Left lung (tissue), 10 donors: ENCODE data around the gene CETP. TPM values are rescaled to one million over a fixed set of nuclear protein-coding genes. Genes with fewer than 3 reads are reported as not detected.
A peak's percentile ranks its signal among the peaks of the same experiment; 100 is the strongest.

Experiments used
- ATAC-seq: fragments of 200-7000 bp; cut with Tn5 transposase; one replicate; pipeline ENCODE4 v1.9.1; 2020; ENCODE audit warnings: moderate library complexity
- DNase-seq, 4 donors: peaks; one replicate each; pipeline ENCODE4 v3.0.0-alpha.2; 2013 to 2020
- H3K27ac ChIP-seq, 2 donors: fragments of 200-600 bp; sonication (generic) in 1 of 2; one replicate each; pipeline versions ENCODE4 v1.5.0 to v1.8.0; 2020 to 2021
- H3K27me3 ChIP-seq, 2 donors: fragments of 200-600 bp; sonication (generic) in 1 of 2; one replicate each; pipeline versions ENCODE4 v1.5.0 to v1.8.0; 2020 to 2021
- H3K36me3 ChIP-seq, 2 donors: fragments of 200-600 bp; sonication (generic) in 1 of 2; one replicate each; pipeline versions ENCODE4 v1.5.0 to v1.8.0; 2020 to 2021
- H3K4me1 ChIP-seq, 2 donors: fragments of 200-600 bp; one replicate each; pipeline ENCODE4 v1.8.0; 2021
- H3K4me3 ChIP-seq, 2 donors: fragments of 200-600 bp; sonication (generic) in 1 of 2; one replicate each; pipeline versions ENCODE4 v1.5.0 to v1.8.0; 2020 to 2021; ENCODE audit warnings: mild to moderate bottlenecking in 1 of 2
- H3K9me3 ChIP-seq, 2 donors: fragments of 200-600 bp; sonication (generic) in 1 of 2; one replicate each; pipeline versions ENCODE4 v1.5.0 to v1.8.0; 2020 to 2021
- intact Hi-C, 2 donors: fragments of 100-400 bp; cut with DNase I; formaldehyde crosslinking; loops; one replicate each; pipeline versions ENCODE4 v1.11.2 to v1.14.2; 2022
- polyA plus RNA-seq, 6 donors: library from polyadenylated mRNA; unstranded; fragments of 120-200 nt; gene quantifications; one replicate each; pipeline ENCODE4 v1.2.1, GENCODE V29; 2013; ENCODE audit not compliant: insufficient read length in 6 of 6
- total RNA-seq, 2 donors: library from RNA; stranded (reverse); fragmentation: NEBNext Ultra II Directional; extraction: Animal tissue kit (Norgen Biotek cat#: 25700); gene quantifications; one replicate each; pipeline ENCODE4 v1.2.1, GENCODE V29; 2021
- TF ChIP-seq, protein P1 (sequence below), 2 donors: fragments of 200-600 bp; sonication (generic) in 1 of 2; IDR thresholded peaks; one replicate each; pipeline versions ENCODE4 v1.5.0 to v1.8.0; 2021; ENCODE audit warnings: antibody characterized with exemption in 2 of 2
- donor health status: DM: no; HTN: yes; CAD: no.
- donor health status: DM: no; HTN: no; CAD: no.

Gene CETP
- total and polyA plus RNA-seq, 8 donors = 0.58 to 15.2 (median 12.8) TPM

DNA sequence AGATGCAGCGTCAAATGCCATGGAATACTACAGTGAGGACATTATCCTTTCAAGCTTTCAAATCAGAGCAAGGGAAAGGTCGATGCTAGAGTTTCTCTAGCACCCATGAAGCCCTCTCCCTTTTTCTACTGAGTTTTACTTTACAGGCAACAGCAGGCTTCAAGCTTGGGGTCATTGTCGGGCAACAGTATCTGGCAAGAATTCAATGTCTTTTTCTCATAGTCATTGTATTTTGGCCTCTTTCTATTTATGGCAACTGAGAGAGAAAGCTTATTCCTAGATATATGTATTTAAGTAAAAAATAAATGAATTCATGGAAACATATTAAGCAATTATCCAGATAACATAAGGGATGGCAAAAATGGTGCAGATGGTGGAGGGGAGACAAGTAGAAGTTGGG, 364 bp upstream of the CETP start:
- ATAC-seq = no peak
- Histone ChIP-seq H3K4me3 (no peak overlapping the region), H3K27ac (peak overlapping the region in 1 of 2 donors; percentile 18), H3K9me3 (no peaks in the 10 kb centered on the region), H3K36me3 (no peaks in the 10 kb centered on the region), H3K4me1 (peaks cover 0 to 46% of the 10 kb centered on the region in 2 donors), H3K27me3 (no peaks in the 10 kb centered on the region)
- peak in 1 of 4 donors; percentile 46 for DNase-seq
- intact Hi-C loops = no loop called here
- TF ChIP-seq, protein P1, sequence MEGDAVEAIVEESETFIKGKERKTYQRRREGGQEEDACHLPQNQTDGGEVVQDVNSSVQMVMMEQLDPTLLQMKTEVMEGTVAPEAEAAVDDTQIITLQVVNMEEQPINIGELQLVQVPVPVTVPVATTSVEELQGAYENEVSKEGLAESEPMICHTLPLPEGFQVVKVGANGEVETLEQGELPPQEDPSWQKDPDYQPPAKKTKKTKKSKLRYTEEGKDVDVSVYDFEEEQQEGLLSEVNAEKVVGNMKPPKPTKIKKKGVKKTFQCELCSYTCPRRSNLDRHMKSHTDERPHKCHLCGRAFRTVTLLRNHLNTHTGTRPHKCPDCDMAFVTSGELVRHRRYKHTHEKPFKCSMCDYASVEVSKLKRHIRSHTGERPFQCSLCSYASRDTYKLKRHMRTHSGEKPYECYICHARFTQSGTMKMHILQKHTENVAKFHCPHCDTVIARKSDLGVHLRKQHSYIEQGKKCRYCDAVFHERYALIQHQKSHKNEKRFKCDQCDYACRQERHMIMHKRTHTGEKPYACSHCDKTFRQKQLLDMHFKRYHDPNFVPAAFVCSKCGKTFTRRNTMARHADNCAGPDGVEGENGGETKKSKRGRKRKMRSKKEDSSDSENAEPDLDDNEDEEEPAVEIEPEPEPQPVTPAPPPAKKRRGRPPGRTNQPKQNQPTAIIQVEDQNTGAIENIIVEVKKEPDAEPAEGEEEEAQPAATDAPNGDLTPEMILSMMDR (IDR thresholded peaks at IDR 0.05) = no peak

DNA sequence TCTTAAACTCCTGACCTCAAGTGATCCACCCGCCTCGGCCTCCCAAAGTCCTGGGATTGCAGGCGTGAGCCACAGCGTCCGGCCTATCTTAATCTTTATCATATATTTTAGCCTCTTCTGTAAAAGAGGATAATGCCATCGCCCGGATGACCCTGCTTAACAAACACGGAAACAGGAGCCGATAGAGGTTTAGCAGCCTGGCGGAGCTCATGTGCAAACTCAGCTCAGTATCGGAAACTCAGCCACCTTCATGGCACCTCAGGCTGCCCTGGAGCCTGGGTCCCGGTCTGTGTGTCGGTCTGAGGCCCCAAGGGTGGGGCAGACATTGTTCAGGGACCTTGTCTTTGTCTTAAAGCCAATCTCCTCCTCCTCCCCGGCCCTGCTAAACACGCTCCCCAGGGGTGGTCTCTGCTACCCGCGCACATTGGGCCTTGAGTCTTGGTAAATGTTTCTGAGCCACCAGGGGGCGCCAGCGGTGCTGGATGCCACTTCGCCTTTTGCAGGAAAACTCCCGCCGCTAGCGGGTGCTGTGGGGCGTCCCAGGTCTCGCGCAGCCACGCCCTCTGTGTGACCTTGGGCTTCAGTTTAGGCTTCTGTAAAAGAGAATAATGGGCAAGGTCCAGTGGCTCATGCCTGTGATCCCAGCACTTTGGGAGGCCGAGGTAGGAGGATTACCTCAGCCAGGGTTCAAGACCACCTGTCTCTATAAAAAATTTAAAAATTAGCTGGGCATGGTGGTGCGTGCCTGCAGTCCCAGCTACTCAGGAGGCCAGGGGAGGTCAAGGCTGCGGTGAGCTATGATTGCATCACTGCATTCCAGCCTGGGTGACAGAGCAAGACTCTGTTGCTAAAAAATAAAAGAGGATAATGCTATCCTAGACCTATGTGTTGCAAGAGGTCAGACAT, 2.7 kb downstream of the CETP start:
- Histone ChIP-seq H3K36me3 (no peaks in the 10 kb centered on the region), H3K4me3 (no peak overlapping the region), H3K9me3 (no peaks in the 10 kb centered on the region), H3K4me1 (peaks cover 0 to 47% of the 10 kb centered on the region in 2 donors), H3K27me3 (no peaks in the 10 kb centered on the region), H3K27ac (peak overlapping the region in 1 of 2 donors; percentile 60)
- DNase-seq (peak in 3 of 4 donors; percentile 74 to 98 (median 91)), ATAC-seq (peak; percentile 89)
- TF ChIP-seq, protein P1 (IDR thresholded peaks at IDR 0.05) = peak; percentile 88 to 94
- intact Hi-C loops = no loop called here

DNA sequence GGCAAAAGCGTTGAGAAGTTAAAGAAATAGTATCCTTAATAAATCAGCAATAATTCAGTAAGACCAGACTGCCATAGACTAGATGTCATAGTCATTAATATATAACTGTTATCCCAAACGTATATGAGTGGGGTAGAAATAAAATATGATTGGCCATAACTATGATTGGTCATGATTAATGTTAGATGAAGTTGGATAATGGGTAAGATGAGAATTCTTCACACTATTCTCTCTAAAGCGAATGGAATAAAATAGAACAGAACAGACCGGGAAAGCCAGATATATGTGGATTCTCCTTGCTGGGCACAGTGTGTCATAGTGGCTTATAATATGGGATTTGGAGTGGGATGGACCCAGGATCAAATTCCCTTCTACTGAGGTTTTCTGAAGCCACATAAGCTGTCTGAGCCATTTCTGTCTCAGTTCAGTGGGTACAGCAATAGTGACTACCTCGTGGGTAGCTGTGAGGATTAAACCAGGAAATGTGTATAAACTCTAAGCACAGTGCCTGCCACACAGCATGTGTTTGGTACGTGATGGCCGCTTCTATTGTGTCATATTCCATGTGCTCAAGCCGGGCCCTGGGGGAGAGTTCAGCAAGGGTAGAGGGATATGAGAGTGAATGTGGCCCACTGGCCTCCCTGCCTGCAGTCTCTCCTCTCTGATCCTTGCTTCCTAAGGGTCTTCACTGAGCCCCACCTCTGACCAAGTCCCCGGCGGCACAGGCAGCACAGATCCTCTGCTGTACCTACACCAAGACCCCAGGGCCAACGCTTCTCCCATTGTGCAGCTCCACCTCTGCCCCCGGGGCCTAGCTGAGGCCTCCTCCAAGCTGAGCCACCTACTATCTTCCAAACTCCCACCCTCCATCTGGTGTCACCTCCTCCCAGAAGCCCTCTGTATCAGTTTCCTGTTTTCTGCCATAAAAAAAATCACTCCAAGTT, 3.7 kb downstream of the CETP start:
- H3K27ac ChIP-seq = peak overlapping the region in 1 of 2 donors; percentile 60
- no peaks in the 10 kb centered on the region for H3K36me3 ChIP-seq
- intact Hi-C loops = no loop called here
- H3K4me1 ChIP-seq = peaks cover 0 to 45% of the 10 kb centered on the region in 2 donors
- peak; percentile 7 for ATAC-seq
- no peaks in the 10 kb centered on the region for H3K9me3 ChIP-seq
- TF ChIP-seq, protein P1 (IDR thresholded peaks at IDR 0.05) = no peak
- H3K27me3 ChIP-seq = no peaks in the 10 kb centered on the region
- no peak overlapping the region for H3K4me3 ChIP-seq
- no peak for DNase-seq

DNA sequence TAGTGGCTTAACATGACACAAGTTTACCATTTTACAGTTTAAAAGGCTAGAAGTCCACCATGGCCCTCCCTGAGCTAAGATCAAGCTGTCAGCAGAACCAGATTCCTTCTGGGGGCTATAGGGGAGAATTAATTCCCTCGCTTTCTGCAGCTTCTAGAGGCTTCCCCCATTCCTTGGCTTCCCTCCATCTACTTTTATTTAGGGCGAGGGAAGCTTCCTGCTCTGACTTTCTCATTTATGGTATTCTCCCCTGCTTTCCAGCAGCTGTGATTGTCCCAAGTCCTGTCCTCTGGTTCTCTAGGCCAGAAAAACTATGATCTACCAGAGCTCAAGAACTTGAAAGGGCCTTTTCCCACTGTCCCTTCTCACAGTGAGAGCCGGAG, 4.3 kb downstream of the CETP start:
- ATAC-seq (no peak), DNase-seq (no peak)
- H3K27me3 ChIP-seq = no peaks in the 10 kb centered on the region
- H3K27ac ChIP-seq = peak overlapping the region in 1 of 2 donors; percentile 60
- H3K4me1 ChIP-seq = peaks cover 0 to 39% of the 10 kb centered on the region in 2 donors
- H3K9me3 ChIP-seq = no peaks in the 10 kb centered on the region
- intact Hi-C loops = no loop called here
- H3K4me3 ChIP-seq = no peak overlapping the region
- no peaks in the 10 kb centered on the region for H3K36me3 ChIP-seq
- TF ChIP-seq, protein P1 (IDR thresholded peaks at IDR 0.05) = no peak
